NCI-H2196 treated with DMSO at 0.1 percent for 48 hours (cell line): ENCODE measurements around the gene RELN.
A peak's percentile ranks its signal among the peaks of the same experiment; 100 is the strongest.

Experiments
- DNase-seq: peaks from one replicate; lab custom pipeline; 2025; ENCODE audit not compliant: unreplicated experiment; lab: John Stamatoyannopoulos, UW

The RELN gene

GRCh38 chr7:103593691-103594090, 395.8 kb downstream of the RELN start:
- DNase-seq, result no peak

GRCh38 chr7:103592844-103593243, 396.6 kb downstream of the RELN start:
- DNase-seq, result no peak

- no peak for DNase-seq
Observed at GRCh38 chr7:103592187-103592586, 397.3 kb downstream of the RELN start.

GRCh38 chr7:103580031-103580430, 409.4 kb downstream of the RELN start:
- DNase-seq, result no peak

- DNase-seq, result no peak
Observed at GRCh38 chr7:103577059-103577458, 412.4 kb downstream of the RELN start.

GRCh38 chr7:103576641-103577040, 412.8 kb downstream of the RELN start:
- no peak for DNase-seq

- DNase-seq, result no peak
Observed at GRCh38 chr7:103574576-103574975, 414.9 kb downstream of the RELN start.

GRCh38 chr7:103573479-103574058, 415.9 kb downstream of the RELN start:
- no peak for DNase-seq

- no peak for DNase-seq
Observed at GRCh38 chr7:103571586-103571985, 417.9 kb downstream of the RELN start.

- DNase-seq, result no peak
Observed at GRCh38 chr7:103569621-103570305, 419.7 kb downstream of the RELN start.

GRCh38 chr7:103564416-103564815, 425.0 kb downstream of the RELN start:
- no peak for DNase-seq

- no peak for DNase-seq
Observed at GRCh38 chr7:103560136-103560535, 429.3 kb downstream of the RELN start.

- DNase-seq, result no peak
Observed at GRCh38 chr7:103551016-103551415, 438.4 kb downstream of the RELN start.

GRCh38 chr7:103549786-103550185, 439.7 kb downstream of the RELN start:
- no peak for DNase-seq

- no peak for DNase-seq
Observed at GRCh38 chr7:103547451-103548284, 441.8 kb downstream of the RELN start.

- DNase-seq, result no peak
Observed at GRCh38 chr7:103542470-103542869, 447.0 kb downstream of the RELN start.

GRCh38 chr7:103541947-103542346, 447.5 kb downstream of the RELN start:
- DNase-seq, result no peak

- DNase-seq, result peak; percentile 74
Observed at GRCh38 chr7:103541026-103541425, 448.4 kb downstream of the RELN start.

- DNase-seq, result no peak
Observed at GRCh38 chr7:103540338-103540737, 449.1 kb downstream of the RELN start.

GRCh38 chr7:103539875-103540274, 449.6 kb downstream of the RELN start:
- no peak for DNase-seq

- no peak for DNase-seq
Observed at GRCh38 chr7:103538964-103539709, 450.3 kb downstream of the RELN start.
